ENCODE measurements around the gene NAALADL2. TPM values are rescaled to one million over a fixed set of nuclear protein-coding genes. Genes with fewer than 3 reads are reported as not detected.

The NAALADL2 gene
- total and polyA plus RNA-seq, 2 of the 8 experiments (the other 6 are each of a cell fraction or from before 2014, with no cell fraction given), result 0.12 to 0.22 TPM

DNA sequence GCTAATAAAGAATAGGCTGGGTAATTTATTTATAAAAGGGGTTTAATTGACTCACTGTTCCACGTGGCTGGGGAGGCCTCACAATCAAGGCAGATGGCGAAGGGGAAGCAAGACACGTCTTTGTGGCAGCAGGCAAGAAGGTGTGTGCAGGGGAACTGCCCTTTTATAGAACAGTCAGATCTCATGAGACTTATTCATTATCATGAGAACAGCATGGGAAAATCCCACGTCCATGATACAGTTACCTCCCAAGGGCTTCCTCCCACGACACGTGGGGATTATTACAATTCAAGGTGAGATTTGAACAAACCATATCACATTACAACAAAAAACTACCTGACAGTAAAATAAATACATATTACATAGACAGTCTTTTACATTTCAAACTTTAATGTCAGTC is 414.9 kb downstream of the NAALADL2 start:
- H3K4me3 ChIP-seq (ENCODE audit: extremely low read depth in 1 of 4, insufficient read depth in 2 of 4, low read depth in 3 of 4, low read length in 4 of 4), result no peak overlapping the region
- H2AFZ ChIP-seq (ENCODE audit: low read length), result peak overlapping the region; percentile 74
- 90% methylated on average over 6 of the region's 6 CpGs; no CpG with 5 or more reads in 1 of the 2 experiments for WGBS, 2 experiments (ENCODE audit: extremely low coverage in 1 of 2, insufficient coverage in 1 of 2, insufficient read length in 1 of 2, insufficient replicate concordance in 2 of 2, low coverage in 1 of 2, low lambda C conversion rate in 2 of 2, missing lambda C conversion rate in 1 of 2)
- H3K4me1 ChIP-seq (replicated peaks in 1 of 4; ENCODE audit: control insufficient read depth in 3 of 4, insufficient read depth in 4 of 4, low read length in 3 of 4), result no peaks in the 10 kb centered on the region
- ChIA-PET CTCF (ENCODE audit: partially characterized antibody) (interaction anchor here (0.6 kb wide), 1 partner anchor 20 kb away, joined by 3 read pairs; no protein-coding TSS in a partner anchor), POLR2A (ENCODE audit: partially characterized antibody) (no interaction called here)
- H2BK15ac ChIP-seq (ENCODE audit: low read length), result no peak overlapping the region
- H3K9me3 ChIP-seq (ENCODE audit: insufficient read depth in 2 of 2, low read depth in 1 of 2, low read length in 1 of 2), result no peaks in the 10 kb centered on the region
- H2BK120ac ChIP-seq (replicated peaks; ENCODE audit: low read depth, low read length), result no peak overlapping the region
- no peaks in the 10 kb centered on the region for H4K20me1 ChIP-seq (replicated peaks in 1 of 2; ENCODE audit: control insufficient read depth in 1 of 2, insufficient read depth in 2 of 2, low read length in 2 of 2)
- no peak overlapping the region for H2AK5ac ChIP-seq (ENCODE audit: low read depth, low read length)
- H4K5ac ChIP-seq (ENCODE audit: insufficient read length, low read depth, low read length), result no peak overlapping the region
- no peaks in the 10 kb centered on the region for H3K79me1 ChIP-seq (ENCODE audit: low read depth, low read length)
- H3K23me2 ChIP-seq (ENCODE audit: low read depth, low read length), result no peaks in the 10 kb centered on the region
- no peaks in the 10 kb centered on the region for H3K79me2 ChIP-seq (ENCODE audit: control insufficient read depth in 1 of 2, insufficient read depth in 2 of 2, low read length in 2 of 2)
- H3K9ac ChIP-seq (replicated peaks in 1 of 4; ENCODE audit: extremely low read depth in 1 of 4, low read depth in 3 of 4, low read length in 3 of 4), result no peak overlapping the region
- no peaks in the 10 kb centered on the region for H3K27me3 ChIP-seq (replicated peaks in 1 of 4; ENCODE audit: control insufficient read depth in 3 of 4, extremely low read depth in 1 of 4, insufficient read depth in 3 of 4, low read length in 3 of 4)
- H4K8ac ChIP-seq (ENCODE audit: extremely low read depth, insufficient read depth, low read length), result no peak overlapping the region
- no peak overlapping the region for H2BK20ac ChIP-seq (ENCODE audit: low read length)
- H3K27ac ChIP-seq (ENCODE audit: low read depth, low read length), result no peak overlapping the region
- no peak overlapping the region for H2BK5ac ChIP-seq (ENCODE audit: low read depth, low read length)
- H3K14ac ChIP-seq (ENCODE audit: insufficient read length), result no peak overlapping the region
- H2BK12ac ChIP-seq (ENCODE audit: low read depth, low read length), result no peak overlapping the region
- no peak overlapping the region for H3K23ac ChIP-seq (ENCODE audit: insufficient read length)
- H3K18ac ChIP-seq (ENCODE audit: extremely low read depth, low read length), result no peak overlapping the region
- H3K4ac ChIP-seq (replicated peaks; ENCODE audit: insufficient read length, low read depth, low read length), result no peak overlapping the region
- FAIRE-seq, result no peak
- no peaks in the 10 kb centered on the region for H3K36me3 ChIP-seq (ENCODE audit: control insufficient read depth in 2 of 4, insufficient read depth in 4 of 4, low read length in 3 of 4)
- no peak overlapping the region for H3K4me2 ChIP-seq (ENCODE audit: insufficient read depth in 1 of 2, low read depth in 2 of 2, low read length in 2 of 2)
- H4K91ac ChIP-seq (replicated peaks; ENCODE audit: insufficient read length, low read length), result no peak overlapping the region
- DNase-seq (ENCODE audit: low read depth in 1 of 2, low spot score in 2 of 2), result no peak
- H3K56ac ChIP-seq (replicated peaks; ENCODE audit: insufficient read length, low read depth, low read length), result no peak overlapping the region
- TF ChIP-seq SIN3A (conservative IDR thresholded peaks at IDR 0.05 in 1 of 2, IDR thresholded peaks at IDR 0.05 in 1 of 2; ENCODE audit: low read depth in 1 of 2, low read length in 2 of 2), result no peak
- TF ChIP-seq RNF2 (IDR thresholded peaks at IDR 0.05; ENCODE audit: borderline replicate concordance, low read depth, low read length, missing control alignments, poor library complexity, severe bottlenecking), result no peak
- TF ChIP-seq EP300 (IDR thresholded peaks at IDR 0.05; ENCODE audit: borderline replicate concordance in 1 of 2, low read depth in 2 of 2, low read length in 2 of 2), result no peak
- no peak for TF ChIP-seq RAD21 (IDR thresholded peaks at IDR 0.05 in 1 of 2, conservative IDR thresholded peaks at IDR 0.05 in 1 of 2; ENCODE audit: low read depth in 2 of 2, low read length in 2 of 2)
- TF ChIP-seq, protein P1, sequence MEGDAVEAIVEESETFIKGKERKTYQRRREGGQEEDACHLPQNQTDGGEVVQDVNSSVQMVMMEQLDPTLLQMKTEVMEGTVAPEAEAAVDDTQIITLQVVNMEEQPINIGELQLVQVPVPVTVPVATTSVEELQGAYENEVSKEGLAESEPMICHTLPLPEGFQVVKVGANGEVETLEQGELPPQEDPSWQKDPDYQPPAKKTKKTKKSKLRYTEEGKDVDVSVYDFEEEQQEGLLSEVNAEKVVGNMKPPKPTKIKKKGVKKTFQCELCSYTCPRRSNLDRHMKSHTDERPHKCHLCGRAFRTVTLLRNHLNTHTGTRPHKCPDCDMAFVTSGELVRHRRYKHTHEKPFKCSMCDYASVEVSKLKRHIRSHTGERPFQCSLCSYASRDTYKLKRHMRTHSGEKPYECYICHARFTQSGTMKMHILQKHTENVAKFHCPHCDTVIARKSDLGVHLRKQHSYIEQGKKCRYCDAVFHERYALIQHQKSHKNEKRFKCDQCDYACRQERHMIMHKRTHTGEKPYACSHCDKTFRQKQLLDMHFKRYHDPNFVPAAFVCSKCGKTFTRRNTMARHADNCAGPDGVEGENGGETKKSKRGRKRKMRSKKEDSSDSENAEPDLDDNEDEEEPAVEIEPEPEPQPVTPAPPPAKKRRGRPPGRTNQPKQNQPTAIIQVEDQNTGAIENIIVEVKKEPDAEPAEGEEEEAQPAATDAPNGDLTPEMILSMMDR (IDR thresholded peaks at IDR 0.05; ENCODE audit: control extremely low read depth in 1 of 3, insufficient read depth in 1 of 3, low read depth in 1 of 3, low read length in 3 of 3), result no peak
- TF ChIP-seq RFX5 (IDR thresholded peaks at IDR 0.05; ENCODE audit: borderline replicate concordance, low read depth, low read length), result no peak
- no peak for TF ChIP-seq RBBP5 (IDR thresholded peaks at IDR 0.05; ENCODE audit: borderline replicate concordance, low read depth, low read length)
- TF ChIP-seq, protein P2, sequence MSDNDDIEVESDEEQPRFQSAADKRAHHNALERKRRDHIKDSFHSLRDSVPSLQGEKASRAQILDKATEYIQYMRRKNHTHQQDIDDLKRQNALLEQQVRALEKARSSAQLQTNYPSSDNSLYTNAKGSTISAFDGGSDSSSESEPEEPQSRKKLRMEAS (IDR thresholded peaks at IDR 0.05), result no peak
- no peak for TF ChIP-seq NANOG (IDR thresholded peaks at IDR 0.05; ENCODE audit: insufficient read depth, low read depth, low read length, poor library complexity, severe bottlenecking)
